ENCODE data around the gene SMCHD1. TPM values are rescaled to one million over a fixed set of nuclear protein-coding genes. Genes with fewer than 3 reads are reported as not detected.

Gene SMCHD1
- total and polyA plus RNA-seq, 2 experiments from 2014 or later, result 7.7 to 39.0 TPM

DNA sequence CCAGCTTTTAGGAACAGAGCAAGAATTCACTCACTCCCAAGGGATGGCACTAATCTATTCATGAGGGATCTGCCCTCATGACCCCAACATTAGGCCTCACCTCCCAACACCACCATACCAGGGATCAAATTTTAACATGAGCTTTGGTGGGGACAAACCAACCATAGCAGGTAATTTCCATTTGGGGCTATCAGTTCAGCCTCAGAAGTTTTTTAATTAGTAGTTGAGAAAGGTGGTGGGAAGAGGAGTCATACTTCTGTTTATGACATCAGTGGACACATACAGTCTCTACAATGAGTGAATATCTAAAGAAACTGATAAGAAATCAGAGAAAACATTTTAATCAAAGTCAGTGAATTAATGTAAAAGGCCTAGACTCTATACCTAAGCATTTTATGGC, 131.7 kb downstream of the SMCHD1 start:
- H3K36me3 Mint-ChIP-seq (ENCODE audit: low read depth), result peaks cover 24% of the 10 kb centered on the region
- H3K79me2 ChIP-seq (replicated peaks; ENCODE audit: insufficient read depth), result no peaks in the 10 kb centered on the region
- peaks cover 2% of the 10 kb centered on the region for H3K27me3 Mint-ChIP-seq (ENCODE audit: insufficient read depth, low read depth, poor library complexity)

More for the DNA sequence above, 131.7 kb downstream of the SMCHD1 start:
- H3K9me2 ChIP-seq (ENCODE audit: insufficient read depth), result no peaks in the 10 kb centered on the region
- H3F3A ChIP-seq (replicated peaks; ENCODE audit: low read depth), result no peaks in the 10 kb centered on the region
- Mint-ChIP-seq H3K4me1 (no peaks in the 10 kb centered on the region), H3K4me3 (no peak overlapping the region), H3K9me3 (no peaks in the 10 kb centered on the region), H3K27ac (no peak overlapping the region)
- TF ChIP-seq ZNF114 (CRISPR knock-in tag; IDR thresholded peaks at IDR 0.05) (no peak), STAT1 (IDR thresholded peaks at IDR 0.05; ENCODE audit: unreplicated experiment) (no peak), NANOG (IDR thresholded peaks at IDR 0.05; ENCODE audit: borderline replicate concordance) (no peak), ZNF331 (CRISPR knock-in tag; IDR thresholded peaks at IDR 0.05; ENCODE audit: low read depth) (no peak), JUNB (IDR thresholded peaks at IDR 0.05; ENCODE audit: unreplicated experiment) (no peak), POLR2AphosphoS5 (IDR thresholded peaks at IDR 0.05; ENCODE audit: low read depth) (no peak), EZH2phosphoT487 (IDR thresholded peaks at IDR 0.05; ENCODE audit: unreplicated experiment) (no peak), CREB1 (CRISPR knock-in tag; IDR thresholded peaks at IDR 0.05; ENCODE audit: low read depth) (no peak), EZH2 (IDR thresholded peaks at IDR 0.05; ENCODE audit: low read depth, unreplicated experiment) (no peak)
- TF ChIP-seq, protein P1, sequence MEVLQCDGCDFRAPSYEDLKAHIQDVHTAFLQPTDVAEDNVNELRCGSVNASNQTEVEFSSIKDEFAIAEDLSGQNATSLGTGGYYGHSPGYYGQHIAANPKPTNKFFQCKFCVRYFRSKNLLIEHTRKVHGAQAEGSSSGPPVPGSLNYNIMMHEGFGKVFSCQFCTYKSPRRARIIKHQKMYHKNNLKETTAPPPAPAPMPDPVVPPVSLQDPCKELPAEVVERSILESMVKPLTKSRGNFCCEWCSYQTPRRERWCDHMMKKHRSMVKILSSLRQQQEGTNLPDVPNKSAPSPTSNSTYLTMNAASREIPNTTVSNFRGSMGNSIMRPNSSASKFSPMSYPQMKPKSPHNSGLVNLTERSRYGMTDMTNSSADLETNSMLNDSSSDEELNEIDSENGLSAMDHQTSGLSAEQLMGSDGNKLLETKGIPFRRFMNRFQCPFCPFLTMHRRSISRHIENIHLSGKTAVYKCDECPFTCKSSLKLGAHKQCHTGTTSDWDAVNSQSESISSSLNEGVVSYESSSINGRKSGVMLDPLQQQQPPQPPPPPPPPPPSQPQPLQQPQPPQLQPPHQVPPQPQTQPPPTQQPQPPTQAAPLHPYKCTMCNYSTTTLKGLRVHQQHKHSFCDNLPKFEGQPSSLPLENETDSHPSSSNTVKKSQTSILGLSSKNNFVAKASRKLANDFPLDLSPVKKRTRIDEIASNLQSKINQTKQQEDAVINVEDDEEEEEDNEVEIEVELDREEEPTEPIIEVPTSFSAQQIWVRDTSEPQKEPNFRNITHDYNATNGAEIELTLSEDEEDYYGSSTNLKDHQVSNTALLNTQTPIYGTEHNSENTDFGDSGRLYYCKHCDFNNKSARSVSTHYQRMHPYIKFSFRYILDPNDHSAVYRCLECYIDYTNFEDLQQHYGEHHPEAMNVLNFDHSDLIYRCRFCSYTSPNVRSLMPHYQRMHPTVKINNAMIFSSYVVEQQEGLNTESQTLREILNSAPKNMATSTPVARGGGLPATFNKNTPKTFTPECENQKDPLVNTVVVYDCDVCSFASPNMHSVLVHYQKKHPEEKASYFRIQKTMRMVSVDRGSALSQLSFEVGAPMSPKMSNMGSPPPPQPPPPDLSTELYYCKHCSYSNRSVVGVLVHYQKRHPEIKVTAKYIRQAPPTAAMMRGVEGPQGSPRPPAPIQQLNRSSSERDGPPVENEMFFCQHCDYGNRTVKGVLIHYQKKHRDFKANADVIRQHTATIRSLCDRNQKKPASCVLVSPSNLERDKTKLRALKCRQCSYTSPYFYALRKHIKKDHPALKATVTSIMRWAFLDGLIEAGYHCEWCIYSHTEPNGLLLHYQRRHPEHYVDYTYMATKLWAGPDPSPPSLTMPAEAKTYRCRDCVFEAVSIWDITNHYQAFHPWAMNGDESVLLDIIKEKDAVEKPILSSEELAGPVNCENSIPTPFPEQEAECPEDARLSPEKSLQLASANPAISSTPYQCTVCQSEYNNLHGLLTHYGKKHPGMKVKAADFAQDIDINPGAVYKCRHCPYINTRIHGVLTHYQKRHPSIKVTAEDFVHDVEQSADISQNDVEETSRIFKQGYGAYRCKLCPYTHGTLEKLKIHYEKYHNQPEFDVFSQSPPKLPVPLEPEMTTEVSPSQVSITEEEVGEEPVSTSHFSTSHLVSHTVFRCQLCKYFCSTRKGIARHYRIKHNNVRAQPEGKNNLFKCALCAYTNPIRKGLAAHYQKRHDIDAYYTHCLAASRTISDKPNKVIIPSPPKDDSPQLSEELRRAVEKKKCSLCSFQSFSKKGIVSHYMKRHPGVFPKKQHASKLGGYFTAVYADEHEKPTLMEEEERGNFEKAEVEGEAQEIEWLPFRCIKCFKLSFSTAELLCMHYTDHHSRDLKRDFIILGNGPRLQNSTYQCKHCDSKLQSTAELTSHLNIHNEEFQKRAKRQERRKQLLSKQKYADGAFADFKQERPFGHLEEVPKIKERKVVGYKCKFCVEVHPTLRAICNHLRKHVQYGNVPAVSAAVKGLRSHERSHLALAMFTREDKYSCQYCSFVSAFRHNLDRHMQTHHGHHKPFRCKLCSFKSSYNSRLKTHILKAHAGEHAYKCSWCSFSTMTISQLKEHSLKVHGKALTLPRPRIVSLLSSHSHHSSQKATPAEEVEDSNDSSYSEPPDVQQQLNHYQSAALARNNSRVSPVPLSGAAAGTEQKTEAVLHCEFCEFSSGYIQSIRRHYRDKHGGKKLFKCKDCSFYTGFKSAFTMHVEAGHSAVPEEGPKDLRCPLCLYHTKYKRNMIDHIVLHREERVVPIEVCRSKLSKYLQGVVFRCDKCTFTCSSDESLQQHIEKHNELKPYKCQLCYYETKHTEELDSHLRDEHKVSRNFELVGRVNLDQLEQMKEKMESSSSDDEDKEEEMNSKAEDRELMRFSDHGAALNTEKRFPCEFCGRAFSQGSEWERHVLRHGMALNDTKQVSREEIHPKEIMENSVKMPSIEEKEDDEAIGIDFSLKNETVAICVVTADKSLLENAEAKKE (CRISPR knock-in tag; IDR thresholded peaks at IDR 0.05), result no peak
- TF ChIP-seq, protein P2, sequence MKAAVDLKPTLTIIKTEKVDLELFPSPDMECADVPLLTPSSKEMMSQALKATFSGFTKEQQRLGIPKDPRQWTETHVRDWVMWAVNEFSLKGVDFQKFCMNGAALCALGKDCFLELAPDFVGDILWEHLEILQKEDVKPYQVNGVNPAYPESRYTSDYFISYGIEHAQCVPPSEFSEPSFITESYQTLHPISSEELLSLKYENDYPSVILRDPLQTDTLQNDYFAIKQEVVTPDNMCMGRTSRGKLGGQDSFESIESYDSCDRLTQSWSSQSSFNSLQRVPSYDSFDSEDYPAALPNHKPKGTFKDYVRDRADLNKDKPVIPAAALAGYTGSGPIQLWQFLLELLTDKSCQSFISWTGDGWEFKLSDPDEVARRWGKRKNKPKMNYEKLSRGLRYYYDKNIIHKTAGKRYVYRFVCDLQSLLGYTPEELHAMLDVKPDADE (IDR thresholded peaks at IDR 0.05), result no peak
- TF ChIP-seq, protein P3, sequence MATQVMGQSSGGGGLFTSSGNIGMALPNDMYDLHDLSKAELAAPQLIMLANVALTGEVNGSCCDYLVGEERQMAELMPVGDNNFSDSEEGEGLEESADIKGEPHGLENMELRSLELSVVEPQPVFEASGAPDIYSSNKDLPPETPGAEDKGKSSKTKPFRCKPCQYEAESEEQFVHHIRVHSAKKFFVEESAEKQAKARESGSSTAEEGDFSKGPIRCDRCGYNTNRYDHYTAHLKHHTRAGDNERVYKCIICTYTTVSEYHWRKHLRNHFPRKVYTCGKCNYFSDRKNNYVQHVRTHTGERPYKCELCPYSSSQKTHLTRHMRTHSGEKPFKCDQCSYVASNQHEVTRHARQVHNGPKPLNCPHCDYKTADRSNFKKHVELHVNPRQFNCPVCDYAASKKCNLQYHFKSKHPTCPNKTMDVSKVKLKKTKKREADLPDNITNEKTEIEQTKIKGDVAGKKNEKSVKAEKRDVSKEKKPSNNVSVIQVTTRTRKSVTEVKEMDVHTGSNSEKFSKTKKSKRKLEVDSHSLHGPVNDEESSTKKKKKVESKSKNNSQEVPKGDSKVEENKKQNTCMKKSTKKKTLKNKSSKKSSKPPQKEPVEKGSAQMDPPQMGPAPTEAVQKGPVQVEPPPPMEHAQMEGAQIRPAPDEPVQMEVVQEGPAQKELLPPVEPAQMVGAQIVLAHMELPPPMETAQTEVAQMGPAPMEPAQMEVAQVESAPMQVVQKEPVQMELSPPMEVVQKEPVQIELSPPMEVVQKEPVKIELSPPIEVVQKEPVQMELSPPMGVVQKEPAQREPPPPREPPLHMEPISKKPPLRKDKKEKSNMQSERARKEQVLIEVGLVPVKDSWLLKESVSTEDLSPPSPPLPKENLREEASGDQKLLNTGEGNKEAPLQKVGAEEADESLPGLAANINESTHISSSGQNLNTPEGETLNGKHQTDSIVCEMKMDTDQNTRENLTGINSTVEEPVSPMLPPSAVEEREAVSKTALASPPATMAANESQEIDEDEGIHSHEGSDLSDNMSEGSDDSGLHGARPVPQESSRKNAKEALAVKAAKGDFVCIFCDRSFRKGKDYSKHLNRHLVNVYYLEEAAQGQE (IDR thresholded peaks at IDR 0.05; ENCODE audit: unreplicated experiment), result no peak
- TF ChIP-seq, protein P4, sequence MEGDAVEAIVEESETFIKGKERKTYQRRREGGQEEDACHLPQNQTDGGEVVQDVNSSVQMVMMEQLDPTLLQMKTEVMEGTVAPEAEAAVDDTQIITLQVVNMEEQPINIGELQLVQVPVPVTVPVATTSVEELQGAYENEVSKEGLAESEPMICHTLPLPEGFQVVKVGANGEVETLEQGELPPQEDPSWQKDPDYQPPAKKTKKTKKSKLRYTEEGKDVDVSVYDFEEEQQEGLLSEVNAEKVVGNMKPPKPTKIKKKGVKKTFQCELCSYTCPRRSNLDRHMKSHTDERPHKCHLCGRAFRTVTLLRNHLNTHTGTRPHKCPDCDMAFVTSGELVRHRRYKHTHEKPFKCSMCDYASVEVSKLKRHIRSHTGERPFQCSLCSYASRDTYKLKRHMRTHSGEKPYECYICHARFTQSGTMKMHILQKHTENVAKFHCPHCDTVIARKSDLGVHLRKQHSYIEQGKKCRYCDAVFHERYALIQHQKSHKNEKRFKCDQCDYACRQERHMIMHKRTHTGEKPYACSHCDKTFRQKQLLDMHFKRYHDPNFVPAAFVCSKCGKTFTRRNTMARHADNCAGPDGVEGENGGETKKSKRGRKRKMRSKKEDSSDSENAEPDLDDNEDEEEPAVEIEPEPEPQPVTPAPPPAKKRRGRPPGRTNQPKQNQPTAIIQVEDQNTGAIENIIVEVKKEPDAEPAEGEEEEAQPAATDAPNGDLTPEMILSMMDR (conservative IDR thresholded peaks at IDR 0.05; ENCODE audit: low read depth in 2 of 2), result no peak
- no peak overlapping the region for H3K27ac ChIP-seq (ENCODE audit: low read depth)
- DNase-seq (ENCODE audit: low spot score) (no peak), ATAC-seq (no peak)
- H3K27me3 ChIP-seq (ENCODE audit: insufficient read depth), result no peaks in the 10 kb centered on the region
- H3K4me1 ChIP-seq (ENCODE audit: insufficient read depth), result no peaks in the 10 kb centered on the region
- no peaks in the 10 kb centered on the region for H3K36me3 ChIP-seq (ENCODE audit: insufficient read depth)
- no peaks in the 10 kb centered on the region for H4K20me1 ChIP-seq (replicated peaks; ENCODE audit: insufficient read depth)
- H3K4me2 ChIP-seq, result no peak overlapping the region
- H2AFZ ChIP-seq, result no peak overlapping the region
- no peak overlapping the region for H3K4me3 ChIP-seq
